ENCODE measurements around the gene ZNF280A. TPM values are rescaled to one million over a fixed set of nuclear protein-coding genes. Genes with fewer than 3 reads are reported as not detected.

The ZNF280A gene
- 3.0 and 3.1 TPM in 2 replicates for total RNA-seq (2014; rRNA removed; shearing (Covaris generic); ENCODE audit: low replicate concordance)

DNA sequence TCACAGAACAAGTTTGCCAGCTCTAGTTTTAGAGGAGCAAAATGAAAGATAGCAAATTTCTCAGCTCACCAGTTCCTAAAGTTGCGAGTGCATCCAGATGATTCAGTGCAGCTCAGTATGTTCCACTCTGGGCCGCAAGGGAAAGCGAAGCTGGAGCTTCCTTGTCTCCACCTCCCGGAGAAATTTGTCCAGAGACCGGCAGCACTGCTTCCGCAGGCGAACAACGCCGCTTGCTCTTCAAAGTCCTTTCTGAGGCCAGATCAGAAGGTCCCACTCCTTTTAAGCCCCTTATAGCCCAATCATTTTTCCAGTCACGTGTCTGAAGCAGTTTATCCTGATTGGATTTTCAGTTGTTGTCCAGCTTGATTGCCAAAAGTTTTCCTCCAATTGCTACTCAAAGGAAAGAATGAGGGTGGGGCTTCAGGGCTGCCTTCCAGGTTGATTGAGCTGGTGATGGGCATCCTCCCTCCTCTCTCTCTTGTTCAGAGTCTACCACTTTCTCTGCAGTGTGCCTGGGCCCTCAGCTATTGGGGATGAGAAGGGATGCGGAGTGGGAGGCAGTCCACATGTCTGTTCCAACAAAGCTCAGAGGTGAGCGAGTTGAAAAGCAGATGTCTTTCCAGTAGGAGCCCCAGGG lies at the start of gene ZNF280A:
ZNF280A (minus strand) TSS at position 251 of the 637 bp plus-strand sequence. CDS start 4,640 bp downstream, outside the sequence.
- peak; percentile 91 for DNase-seq (ENCODE audit: low read depth)
- in situ Hi-C loops (cut with HindIII; ENCODE audit: low pct_unique_long_range_greater_than_20kb, low sequenced_read_pairs): no loop called here

GRCh38 chr22:22569218-22569617 lies 49.1 kb upstream of the ZNF280A start:
- in situ Hi-C loops (cut with HindIII; ENCODE audit: low pct_unique_long_range_greater_than_20kb, low sequenced_read_pairs): no loop called here
- no peak for DNase-seq (ENCODE audit: low read depth)

- no peak for DNase-seq (ENCODE audit: low read depth)
- in situ Hi-C loops (cut with HindIII; ENCODE audit: low pct_unique_long_range_greater_than_20kb, low sequenced_read_pairs): no loop called here
These were observed 45.9 kb upstream of the ZNF280A start for GRCh38 chr22:22565981-22566380.

DNA sequence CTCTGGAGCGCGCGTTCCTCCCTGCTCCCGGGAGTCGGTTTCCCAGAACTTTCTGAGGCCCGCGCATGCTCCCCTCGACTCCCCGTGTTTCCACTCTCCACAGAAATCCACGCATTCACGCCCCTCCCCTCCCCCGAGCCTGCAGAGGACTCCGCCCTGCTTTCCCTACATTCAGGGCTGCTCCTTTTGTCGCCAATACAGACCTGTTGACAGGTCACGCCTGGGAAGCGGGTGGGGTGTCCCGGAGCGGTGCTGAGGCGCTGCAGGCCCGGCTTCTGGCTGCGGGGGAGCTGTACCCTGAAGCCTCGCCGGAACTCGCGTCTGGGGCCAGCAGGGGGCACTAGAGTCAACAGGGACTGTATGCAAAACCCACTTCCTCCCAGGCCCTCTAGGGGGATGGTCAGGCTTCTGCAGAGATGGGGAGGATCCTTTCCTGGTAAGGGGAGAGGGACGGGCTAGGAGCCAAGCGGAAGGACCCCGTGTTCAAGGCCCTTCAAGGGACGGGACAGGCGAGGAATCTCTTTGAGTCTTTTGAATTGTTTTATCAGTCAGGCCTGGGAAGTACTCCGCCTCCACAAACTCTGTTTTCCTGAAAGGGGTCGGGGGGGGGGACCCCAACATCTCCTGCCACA lies 39.0 kb upstream of the ZNF280A start, which contains the start of gene PRAME:
PRAME (minus strand) TSS at position 294 of the 632 bp plus-strand sequence. CDS start 2,433 bp downstream, outside the sequence.
- in situ Hi-C loops (cut with HindIII; ENCODE audit: low pct_unique_long_range_greater_than_20kb, low sequenced_read_pairs): no loop called here
- peak; percentile 88 for DNase-seq (ENCODE audit: low read depth)

GRCh38 chr22:22558071-22558971 lies 38.3 kb upstream of the ZNF280A start:
- no peak for DNase-seq (ENCODE audit: low read depth)
- in situ Hi-C loops (cut with HindIII; ENCODE audit: low pct_unique_long_range_greater_than_20kb, low sequenced_read_pairs): no loop called here

GRCh38 chr22:22556995-22557925 lies 37.2 kb upstream of the ZNF280A start:
- no peak for DNase-seq (ENCODE audit: low read depth)
- in situ Hi-C loops (cut with HindIII; ENCODE audit: low pct_unique_long_range_greater_than_20kb, low sequenced_read_pairs): no loop called here

DNA sequence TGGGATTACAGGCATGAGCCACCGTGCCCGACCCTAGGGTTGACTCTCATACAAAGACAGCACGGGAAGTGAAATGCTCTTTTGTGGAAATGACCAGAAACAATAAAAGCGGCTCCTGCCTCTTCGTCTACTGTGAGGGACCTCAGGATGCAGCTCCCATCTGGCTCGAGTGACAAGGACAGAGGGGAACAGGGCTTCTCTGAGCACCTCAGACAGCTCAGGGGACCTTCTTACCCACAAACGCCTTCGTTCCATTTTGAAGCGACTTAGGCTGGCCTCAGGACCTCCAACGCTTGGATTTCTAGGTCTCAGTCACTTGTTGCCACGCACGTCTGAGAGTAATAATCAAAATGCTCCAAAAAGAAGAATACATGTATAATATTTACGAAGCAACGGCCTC lies 36.5 kb upstream of the ZNF280A start:
- in situ Hi-C loops (cut with HindIII; ENCODE audit: low pct_unique_long_range_greater_than_20kb, low sequenced_read_pairs): no loop called here
- DNase-seq (ENCODE audit: low read depth): no peak

GRCh38 chr22:22555596-22555995 lies 35.5 kb upstream of the ZNF280A start:
- DNase-seq (ENCODE audit: low read depth): no peak
- in situ Hi-C loops (cut with HindIII; ENCODE audit: low pct_unique_long_range_greater_than_20kb, low sequenced_read_pairs): no loop called here

DNA sequence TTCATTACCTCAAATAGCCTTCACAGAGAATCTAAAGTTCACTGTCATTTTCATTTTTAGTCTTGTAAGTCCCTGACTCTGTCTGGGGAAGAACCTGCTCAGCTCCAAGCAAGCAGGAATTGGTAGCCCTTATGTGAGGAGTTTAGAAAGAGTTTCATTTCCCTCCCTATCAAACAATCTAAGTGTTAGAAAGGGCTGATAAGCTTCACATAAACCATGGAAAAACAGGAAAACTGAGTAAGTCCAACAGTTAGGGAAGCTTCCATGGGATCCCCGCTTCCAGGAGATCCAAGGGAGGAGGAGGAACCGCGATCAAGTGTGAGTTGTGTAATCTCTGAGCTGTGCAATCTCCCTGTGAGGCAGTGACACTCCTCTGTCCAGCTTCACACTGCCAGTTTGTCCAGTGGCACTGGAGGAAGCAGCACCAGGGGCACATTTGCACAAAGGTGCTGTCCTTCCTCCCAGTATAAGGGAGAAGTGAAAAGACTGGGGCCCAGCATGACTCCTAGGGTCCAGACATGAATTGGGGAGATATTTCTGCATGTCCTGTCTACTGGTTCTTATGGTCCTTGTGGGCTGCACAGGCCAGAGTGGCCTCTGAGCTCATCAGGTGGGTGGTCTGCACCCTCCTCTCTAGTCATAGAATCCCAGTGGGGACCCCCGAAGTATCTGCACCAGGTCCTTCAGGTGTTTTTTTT lies 34.7 kb upstream of the ZNF280A start:
- DNase-seq (ENCODE audit: low read depth): no peak
- in situ Hi-C loops (cut with HindIII; ENCODE audit: low pct_unique_long_range_greater_than_20kb, low sequenced_read_pairs): no loop called here

- DNase-seq (ENCODE audit: low read depth): no peak
- in situ Hi-C loops (cut with HindIII; ENCODE audit: low pct_unique_long_range_greater_than_20kb, low sequenced_read_pairs): no loop called here
These were observed 33.9 kb upstream of the ZNF280A start for GRCh38 chr22:22553735-22554586.

DNA sequence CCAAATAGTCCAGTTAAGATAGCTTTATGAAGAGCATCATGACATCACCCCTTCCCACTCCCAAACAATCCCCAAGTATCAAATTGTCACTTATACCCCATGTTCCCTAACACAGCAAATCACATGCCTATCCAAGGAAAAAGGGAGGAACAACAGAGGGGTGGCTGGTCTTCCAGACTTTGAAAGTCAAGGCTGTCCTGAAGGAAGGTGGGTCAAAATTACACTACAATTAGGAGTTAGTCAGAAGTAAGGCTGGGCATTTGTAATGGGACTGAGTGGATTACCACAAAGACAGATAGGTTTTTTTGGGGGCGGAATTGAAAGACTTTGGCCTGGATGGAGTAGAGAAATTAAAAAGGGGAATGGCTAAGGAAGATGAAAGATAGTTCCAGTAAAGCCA lies 33.1 kb upstream of the ZNF280A start:
- in situ Hi-C loops (cut with HindIII; ENCODE audit: low pct_unique_long_range_greater_than_20kb, low sequenced_read_pairs): no loop called here

GRCh38 chr22:22552630-22553029 lies 32.6 kb upstream of the ZNF280A start:
- in situ Hi-C loops (cut with HindIII; ENCODE audit: low pct_unique_long_range_greater_than_20kb, low sequenced_read_pairs): no loop called here
- no peak for DNase-seq (ENCODE audit: low read depth)

More for the DNA sequence above, 33.1 kb upstream of the ZNF280A start:
- no peak for DNase-seq (ENCODE audit: low read depth)

DNA sequence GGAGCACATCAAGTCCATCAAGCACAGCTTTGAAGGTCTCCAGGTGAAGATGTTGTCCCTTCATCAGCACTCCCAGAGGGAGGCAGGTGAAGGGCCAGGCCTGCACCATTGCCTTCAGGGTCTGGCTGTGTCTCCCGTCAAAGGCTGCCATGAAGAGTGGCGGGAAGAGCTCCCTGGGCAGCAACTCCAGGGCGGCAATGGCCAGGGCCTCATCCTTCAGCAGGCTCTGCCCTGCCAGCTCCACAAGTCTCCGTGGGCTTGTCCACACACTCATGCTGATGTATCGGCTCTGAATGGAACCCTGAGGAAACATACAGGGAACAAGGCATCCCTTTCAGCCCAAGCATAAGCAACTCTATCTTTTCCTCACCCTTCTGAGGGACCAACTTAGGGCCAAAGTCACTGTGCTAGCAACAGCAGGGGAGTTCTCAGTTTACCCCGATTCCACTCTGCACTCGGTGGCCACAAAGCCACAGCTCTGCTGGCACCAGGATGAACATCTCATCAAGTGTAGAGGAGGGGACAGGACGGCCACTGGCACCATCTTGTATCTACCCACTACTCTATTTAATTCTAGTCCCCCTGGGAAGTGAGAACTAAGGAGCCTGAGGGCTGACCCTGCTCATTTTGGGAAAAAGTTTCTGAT lies 30.8 kb upstream of the ZNF280A start:
- DNase-seq (ENCODE audit: low read depth): no peak
- in situ Hi-C loops (cut with HindIII; ENCODE audit: low pct_unique_long_range_greater_than_20kb, low sequenced_read_pairs): no loop called here

DNA sequence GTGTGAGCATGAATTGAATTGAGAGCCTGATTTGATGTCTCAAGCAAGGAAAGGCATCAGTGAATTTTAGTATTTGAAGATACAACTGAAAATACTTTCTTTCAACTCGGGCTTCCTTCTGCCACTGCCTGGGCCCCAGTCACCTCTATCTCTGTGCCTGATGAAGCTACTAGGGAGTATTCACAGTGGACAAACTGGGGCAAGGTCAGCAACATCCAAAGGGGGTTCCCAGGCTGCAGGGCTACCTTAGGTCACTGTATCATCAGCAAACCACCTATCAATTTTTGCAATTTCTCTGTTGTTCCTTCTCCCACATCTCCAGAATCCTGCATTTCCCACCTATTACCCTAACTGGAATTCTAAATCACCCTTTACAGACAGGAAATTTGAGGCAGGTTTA lies 28.8 kb upstream of the ZNF280A start:
- DNase-seq (ENCODE audit: low read depth): no peak
- in situ Hi-C loops (cut with HindIII; ENCODE audit: low pct_unique_long_range_greater_than_20kb, low sequenced_read_pairs): no loop called here

- in situ Hi-C loops (cut with HindIII; ENCODE audit: low pct_unique_long_range_greater_than_20kb, low sequenced_read_pairs): no loop called here
- DNase-seq (ENCODE audit: low read depth): no peak
These were observed 28.2 kb upstream of the ZNF280A start for GRCh38 chr22:22548317-22548716.

DNA sequence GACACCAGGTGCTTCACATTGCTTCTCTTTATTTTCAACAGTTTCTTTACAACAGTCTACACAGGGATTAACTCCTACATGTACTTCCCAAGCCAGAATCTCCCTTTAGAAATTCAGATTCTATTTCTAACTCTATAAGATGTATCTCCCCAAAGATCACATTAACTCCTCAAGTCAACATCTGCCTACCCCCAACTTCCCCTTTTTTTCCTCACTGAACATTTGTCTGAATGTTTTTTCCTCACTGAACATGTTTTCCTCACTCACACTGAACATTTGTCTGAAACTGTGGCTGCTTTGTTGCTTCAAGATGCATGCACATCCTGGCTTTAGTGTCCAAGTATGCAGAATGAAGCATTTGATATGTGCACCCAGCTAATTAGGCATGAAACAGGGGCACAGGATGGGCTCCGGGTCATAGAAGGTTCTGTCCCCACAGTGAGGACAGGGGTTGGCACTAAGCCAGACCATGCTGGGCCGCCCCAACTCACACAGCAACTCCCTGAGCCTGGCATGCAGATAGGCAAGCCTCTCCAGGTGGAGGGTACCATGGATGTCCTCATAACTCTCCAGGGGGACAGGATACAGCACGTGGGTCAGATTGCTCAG lies 27.7 kb upstream of the ZNF280A start:
- in situ Hi-C loops (cut with HindIII; ENCODE audit: low pct_unique_long_range_greater_than_20kb, low sequenced_read_pairs): no loop called here
- DNase-seq (ENCODE audit: low read depth): no peak
